Fibroblast of mammary gland (primary cell): ENCODE measurements around the gene CATSPER4.

Experiments
- DNase-seq: peaks from one replicate; pipeline ENCODE4 v3.0.0-alpha.2; 2010; ENCODE audit warnings: low read depth
- H3K4me3 ChIP-seq: 2 replicates; pipeline ENCODE4 v1.5.1; 2011; ENCODE audit warnings: low read depth, mild to moderate bottlenecking, low read length, moderate library complexity; ENCODE audit not compliant: control insufficient read depth
- TF ChIP-seq, protein P1 (sequence below): conservative IDR thresholded peaks from 2 replicates; pipeline ENCODE4 v1.5.1; 2011; ENCODE audit warnings: low read depth, low read length, inconsistent platforms; ENCODE audit not compliant: control insufficient read depth, insufficient read depth

CATSPER4 gene

DNA sequence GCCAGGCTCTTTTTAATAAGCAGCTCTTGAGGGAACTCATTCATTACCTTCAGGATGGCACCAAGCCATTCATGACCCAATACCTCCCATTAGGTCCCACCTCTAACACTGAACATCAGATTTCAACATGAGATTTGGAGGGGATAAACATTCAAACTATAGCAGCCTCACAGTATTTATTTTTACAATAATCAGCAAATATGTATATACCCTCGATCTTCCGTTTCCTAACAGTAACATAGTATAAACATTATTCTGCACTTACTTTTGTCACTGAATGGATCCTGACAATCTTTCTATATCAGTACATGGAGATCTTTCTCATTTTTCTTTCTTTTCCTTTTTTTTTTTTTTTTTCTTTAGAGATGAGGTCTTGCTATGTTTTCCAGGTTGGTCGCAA is 5.4 kb downstream of the CATSPER4 start:
- TF ChIP-seq, protein P1, sequence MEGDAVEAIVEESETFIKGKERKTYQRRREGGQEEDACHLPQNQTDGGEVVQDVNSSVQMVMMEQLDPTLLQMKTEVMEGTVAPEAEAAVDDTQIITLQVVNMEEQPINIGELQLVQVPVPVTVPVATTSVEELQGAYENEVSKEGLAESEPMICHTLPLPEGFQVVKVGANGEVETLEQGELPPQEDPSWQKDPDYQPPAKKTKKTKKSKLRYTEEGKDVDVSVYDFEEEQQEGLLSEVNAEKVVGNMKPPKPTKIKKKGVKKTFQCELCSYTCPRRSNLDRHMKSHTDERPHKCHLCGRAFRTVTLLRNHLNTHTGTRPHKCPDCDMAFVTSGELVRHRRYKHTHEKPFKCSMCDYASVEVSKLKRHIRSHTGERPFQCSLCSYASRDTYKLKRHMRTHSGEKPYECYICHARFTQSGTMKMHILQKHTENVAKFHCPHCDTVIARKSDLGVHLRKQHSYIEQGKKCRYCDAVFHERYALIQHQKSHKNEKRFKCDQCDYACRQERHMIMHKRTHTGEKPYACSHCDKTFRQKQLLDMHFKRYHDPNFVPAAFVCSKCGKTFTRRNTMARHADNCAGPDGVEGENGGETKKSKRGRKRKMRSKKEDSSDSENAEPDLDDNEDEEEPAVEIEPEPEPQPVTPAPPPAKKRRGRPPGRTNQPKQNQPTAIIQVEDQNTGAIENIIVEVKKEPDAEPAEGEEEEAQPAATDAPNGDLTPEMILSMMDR, result no peak
- no peak for DNase-seq
- no peak overlapping the region for H3K4me3 ChIP-seq

DNA sequence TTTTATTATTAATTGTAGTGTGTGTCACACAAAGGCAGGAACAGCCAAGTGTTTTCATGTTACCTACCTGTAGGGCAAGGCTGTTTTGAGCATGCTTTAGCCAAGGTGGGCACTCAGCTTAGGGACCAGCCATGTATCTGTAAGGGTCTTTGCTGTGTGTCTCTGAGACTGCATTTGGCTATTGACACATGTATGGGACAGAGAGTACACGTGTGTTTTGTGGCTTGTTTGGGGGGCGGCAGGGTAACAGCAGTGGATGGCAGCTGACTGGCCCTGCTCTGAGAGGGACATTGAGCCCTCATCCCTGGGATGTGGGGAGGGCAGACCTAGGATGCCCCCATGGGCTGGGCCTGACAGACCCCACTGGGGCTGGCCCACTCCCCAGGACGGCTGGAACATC is 6.9 kb downstream of the CATSPER4 start:
- H3K4me3 ChIP-seq, result no peak overlapping the region
- TF ChIP-seq, protein P1, result no peak
- no peak for DNase-seq

DNA sequence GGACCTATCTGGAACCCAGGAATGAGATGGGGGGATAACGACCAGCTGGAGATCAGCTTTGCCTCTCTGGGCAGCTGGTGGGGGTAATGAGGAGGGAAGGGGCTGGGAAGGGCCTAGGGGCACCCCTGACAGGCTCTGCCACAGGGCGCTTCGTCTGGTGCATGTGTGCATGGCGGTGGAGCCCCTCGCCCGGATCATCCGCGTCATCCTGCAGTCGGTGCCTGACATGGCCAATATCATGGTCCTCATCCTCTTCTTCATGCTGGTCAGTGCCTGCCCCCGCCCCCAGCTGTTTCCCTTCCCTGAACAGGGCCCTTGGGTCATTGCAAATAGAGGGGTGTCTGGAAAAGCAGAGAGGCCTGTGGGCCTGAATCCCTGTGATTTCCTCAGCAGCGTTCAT is 7.4 kb downstream of the CATSPER4 start:
- no peak overlapping the region for H3K4me3 ChIP-seq
- DNase-seq, result no peak
- TF ChIP-seq, protein P1, result no peak

DNA sequence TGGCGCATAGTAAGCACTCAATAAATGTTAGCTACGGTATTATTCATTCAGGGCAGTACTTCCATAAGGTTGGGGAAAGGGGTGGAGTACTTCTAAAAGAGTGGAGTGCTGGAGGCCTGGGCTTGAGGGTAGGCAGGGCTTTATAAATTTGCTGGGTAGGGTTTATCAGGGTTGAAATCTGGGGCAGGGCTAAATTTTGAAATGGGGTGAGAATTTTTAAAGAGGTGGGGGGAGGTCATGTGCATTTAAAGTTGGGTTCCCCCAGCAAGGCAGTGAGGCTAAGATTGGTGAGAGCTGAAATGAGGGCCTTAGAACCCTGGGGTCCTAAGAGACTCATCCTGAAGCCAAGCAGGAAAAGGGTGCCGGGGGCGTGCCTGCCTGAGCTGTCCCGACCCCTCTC is 10.0 kb downstream of the CATSPER4 start:
- TF ChIP-seq, protein P1, result no peak
- no peak overlapping the region for H3K4me3 ChIP-seq
- no peak for DNase-seq

DNA sequence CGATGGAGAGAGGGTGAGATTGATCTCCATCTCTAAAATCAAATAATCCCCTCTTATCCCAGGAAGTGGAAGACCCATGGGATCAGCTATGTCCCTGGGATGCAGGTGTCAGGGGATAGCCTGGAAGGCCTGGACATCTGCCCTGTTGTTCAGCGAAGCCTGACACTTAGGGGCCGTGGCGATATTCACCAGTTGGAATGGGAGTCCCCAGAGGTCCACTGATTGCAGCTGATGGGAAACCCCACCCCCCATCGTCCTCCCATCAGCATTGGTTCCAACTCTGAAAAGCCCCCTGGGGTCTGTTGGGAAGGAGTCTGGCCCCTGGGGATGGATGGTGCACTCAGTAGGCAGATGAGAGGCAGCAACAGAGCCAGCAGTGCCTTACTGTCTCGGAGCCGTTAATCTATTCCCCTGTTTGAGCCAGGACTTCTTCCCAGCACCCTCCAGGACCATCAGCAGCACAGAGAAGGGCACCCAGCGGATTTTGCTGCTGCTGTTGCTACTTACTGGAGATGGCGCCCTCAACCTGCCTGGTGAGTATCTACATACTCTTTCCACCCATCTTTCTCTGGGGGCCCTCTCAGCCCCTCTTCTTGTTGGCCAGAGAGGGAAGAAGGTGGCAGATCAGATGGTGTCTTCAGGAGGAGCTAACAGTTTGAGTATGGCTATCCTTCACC is 13.4 kb downstream of the CATSPER4 start:
- TF ChIP-seq, protein P1, result no peak
- DNase-seq, result no peak
- H3K4me3 ChIP-seq, result no peak overlapping the region

DNA sequence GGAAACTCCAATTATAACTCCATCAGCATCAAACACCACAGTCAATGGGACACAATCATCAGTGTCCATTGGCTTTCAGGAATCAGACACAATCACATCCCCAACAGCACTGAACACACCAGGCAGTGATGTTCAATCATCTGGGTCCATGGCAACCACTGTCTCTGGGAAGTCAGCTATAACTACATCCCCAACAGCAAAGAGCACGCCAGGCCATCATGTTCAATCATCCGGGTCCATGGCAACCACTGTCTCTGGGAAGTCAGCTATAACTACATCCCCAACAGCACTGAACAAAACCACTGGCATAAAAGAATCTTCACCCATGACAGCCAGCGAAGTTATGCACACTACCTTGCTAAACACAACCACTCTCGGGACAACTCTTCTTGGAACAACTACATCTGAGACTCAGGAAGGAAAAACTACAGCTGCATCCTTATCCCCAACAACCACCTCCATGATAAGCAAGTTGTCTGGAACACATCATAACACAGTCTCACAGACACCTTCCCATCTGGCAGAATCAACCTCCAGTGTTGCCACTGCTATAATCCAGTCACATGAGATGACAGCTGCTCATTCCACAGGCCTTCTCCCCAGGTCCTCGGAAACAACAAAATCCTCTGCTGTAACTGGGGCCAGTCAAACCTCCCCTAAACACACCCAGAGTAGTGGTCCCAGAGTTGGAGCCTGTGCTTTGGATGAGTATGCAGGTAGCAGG is 19.9 kb downstream of the CATSPER4 start:
- TF ChIP-seq, protein P1, result no peak
- no peak for DNase-seq
- H3K4me3 ChIP-seq, result no peak overlapping the region
